Brain microvascular endothelial cell (primary cell): ENCODE results near the gene CMPK2.

ENCODE experiments used
- DNase-seq: peaks from one replicate; pipeline ENCODE4 v3.0.0-alpha.2; 2020
- H3K27ac ChIP-seq: fragments of 250-450 bp; sonication (Bioruptor Pico); 2 replicates; pipeline ENCODE4 v1.5.1; 2020; ENCODE audit warnings: mild to moderate bottlenecking, moderate library complexity
- H3K27me3 ChIP-seq: fragments of 250-450 bp; sonication (Bioruptor Pico); replicated peaks from 2 replicates; pipeline ENCODE4 v1.5.1; 2020; ENCODE audit warnings: mild to moderate bottlenecking
- H3K36me3 ChIP-seq: fragments of 250-450 bp; sonication (Bioruptor Pico); replicated peaks from 2 replicates; pipeline ENCODE4 v1.5.1; 2020; ENCODE audit warnings: mild to moderate bottlenecking
- H3K4me3 ChIP-seq: 2 replicates; pipeline ENCODE4 v1.5.1; 2011; ENCODE audit warnings: low read depth, mild to moderate bottlenecking, control low read depth, low read length, moderate library complexity
- CTCF ChIP-seq: IDR thresholded peaks from 2 replicates; pipeline ENCODE4 v1.5.1; 2011; ENCODE audit warnings: low read depth, mild to moderate bottlenecking, moderate library complexity, low read length, control low read depth, inconsistent platforms; ENCODE audit errors: missing control alignments
- in situ Hi-C: cut with HindIII; loops from 2 replicates; pipeline ENCODE4 v1.10.0; 2017; ENCODE audit warnings: low sequenced_read_pairs, low pct_ligation_motif_present

CMPK2 gene

GRCh38 chr2:6856548-6856920, 9.2 kb downstream of the CMPK2 start:
- no peaks in the 10 kb centered on the region for H3K36me3 ChIP-seq
- H3K27me3 ChIP-seq = no peaks in the 10 kb centered on the region
- no peak overlapping the region for H3K27ac ChIP-seq
- no peak for DNase-seq
- TF ChIP-seq CTCF = no peak
- in situ Hi-C loops = no loop called here
- H3K4me3 ChIP-seq = no peak overlapping the region

- TF ChIP-seq CTCF = no peak
- Histone ChIP-seq H3K27ac (no peak overlapping the region), H3K27me3 (no peaks in the 10 kb centered on the region), H3K36me3 (no peaks in the 10 kb centered on the region), H3K4me3 (no peak overlapping the region)
- DNase-seq = no peak
- in situ Hi-C loops = no loop called here
Observed at GRCh38 chr2:6855860-6856547, 9.7 kb downstream of the CMPK2 start.

- H3K4me3 ChIP-seq = no peak overlapping the region
- H3K27me3 ChIP-seq = no peaks in the 10 kb centered on the region
- H3K36me3 ChIP-seq = no peaks in the 10 kb centered on the region
- H3K27ac ChIP-seq = no peak overlapping the region
- DNase-seq = no peak
- in situ Hi-C loops = no loop called here
- TF ChIP-seq CTCF = no peak
Observed at GRCh38 chr2:6854416-6854815, 11.3 kb downstream of the CMPK2 start.

- Histone ChIP-seq H3K27me3 (no peaks in the 10 kb centered on the region), H3K4me3 (no peak overlapping the region), H3K27ac (no peak overlapping the region), H3K36me3 (no peaks in the 10 kb centered on the region)
- TF ChIP-seq CTCF = no peak
- in situ Hi-C loops = no loop called here
- DNase-seq = no peak
Observed at GRCh38 chr2:6852195-6852594, 13.5 kb downstream of the CMPK2 start.

- Histone ChIP-seq H3K27ac (no peak overlapping the region), H3K4me3 (no peak overlapping the region), H3K36me3 (no peaks in the 10 kb centered on the region), H3K27me3 (no peaks in the 10 kb centered on the region)
- in situ Hi-C loops = no loop called here
- no peak for TF ChIP-seq CTCF
- DNase-seq = no peak
Observed at GRCh38 chr2:6846967-6847681, 18.6 kb downstream of the CMPK2 start.
